HCT116 (cell line): ENCODE measurements around the gene LZTR1. TPM values are rescaled to one million over a fixed set of nuclear protein-coding genes. Genes with fewer than 3 reads are reported as not detected.

Source experiments
- ATAC-seq: fragments of 200-7000 bp; cut with Tn5 transposase; 2 replicates; pipeline ENCODE4 v1.9.1; 2020; ENCODE audit warnings: mild to moderate bottlenecking, moderate library complexity
- BruUV-seq: library from RNA; stranded (reverse); fragments of 400-500 nt; replicated peaks from 2 replicates; lab custom pipeline; 2021; lab: Mats Ljungman, UMichigan
- CTCF ChIA-PET: fragments of 300-600 bp; sonication (Branson Sonifier 250); formaldehyde crosslinking; loops from one replicate; lab custom pipeline; 2021; ENCODE audit warnings: antibody characterized with exemption; lab: Charles Lee
- POLR2A ChIA-PET: fragments of 300-600, 350-600 bp; sonication (Branson Sonifier 250); formaldehyde crosslinking; loops from one replicate; lab custom pipeline; 2021; ENCODE audit warnings: antibody characterized with exemption; lab: Charles Lee
- RAD21 ChIA-PET, 2 experiments: fragments of 300-600 bp; sonication (Branson Sonifier 250); formaldehyde crosslinking; loops; one replicate each; lab custom pipeline; 2023; ENCODE audit warnings: low total read pairs in 2 of 2; ENCODE audit not compliant: uncharacterized antibody in 2 of 2, unreplicated experiment in 2 of 2, low non-redundant PET in 1 of 2; lab: Charles Lee
- DNase-seq: peaks from one replicate; pipeline ENCODE4 v3.0.0-alpha.2; 2010; ENCODE audit warnings: low read depth, low spot score
- H2AFZ ChIP-seq: fragments of 200-600 bp; shearing (Covaris generic), sonication (generic); 2 replicates; pipeline ENCODE4 v1.6.1; 2017; ENCODE audit warnings: low read depth, mixed run types, mixed read lengths, antibody characterized with exemption, low read length; ENCODE audit not compliant: poor library complexity, severe bottlenecking
- H3K27ac ChIP-seq: 2 replicates; pipeline ENCODE4 v1.5.1; 2012; ENCODE audit warnings: low read depth, low read length
- H3K27me3 ChIP-seq: fragments of 200-600 bp; sonication (generic); 2 replicates; pipeline ENCODE4 v1.6.1; 2016; ENCODE audit warnings: mixed run types, low read length, mixed read lengths; ENCODE audit not compliant: insufficient read depth
- H3K36me3 ChIP-seq, 2 experiments: fragments of 200-500 bp in 1 of 2; fragments of 200-600 bp in 1 of 2; sonication (Bioruptor generic) in 1 of 2; sonication (generic) in 1 of 2; 2 replicates each; pipeline versions ENCODE4 v1.5.1 to v1.6.1; 2014 to 2016; ENCODE audit warnings: low read length in 2 of 2, inconsistent platforms in 1 of 2, mixed read lengths in 1 of 2, mixed run types in 1 of 2; ENCODE audit not compliant: insufficient read depth in 2 of 2, control insufficient read depth in 1 of 2
- H3K4me1 ChIP-seq, 2 experiments: fragments of 200-600 bp in 1 of 2; sonication (generic) in 1 of 2; 2 replicates each; pipeline versions ENCODE4 v1.5.1 to v1.6.1; 2012 to 2017; ENCODE audit warnings: low read length in 2 of 2, inconsistent platforms in 1 of 2, mild to moderate bottlenecking in 1 of 2, mixed read lengths in 1 of 2, mixed run types in 1 of 2, moderate library complexity in 1 of 2; ENCODE audit not compliant: insufficient read depth in 2 of 2, control insufficient read depth in 1 of 2
- H3K4me2 ChIP-seq: fragments of 200-600 bp; sonication (generic); 2 replicates; pipeline ENCODE4 v1.6.1; 2017; ENCODE audit warnings: mixed run types, low read length, mixed read lengths
- H3K4me3 ChIP-seq, 2 experiments: fragments of 200-600 bp in 1 of 2; sonication (generic) in 1 of 2; replicated peaks in 1 of 2; 2 replicates each; pipeline ENCODE4 v1.5.1; 2011 to 2016; ENCODE audit warnings: low read length in 2 of 2, control low read depth in 1 of 2, low read depth in 1 of 2, mild to moderate bottlenecking in 1 of 2, mixed read lengths in 1 of 2, mixed run types in 1 of 2
- H3K79me2 ChIP-seq: fragments of 200-600 bp; sonication (generic); 2 replicates; pipeline ENCODE4 v1.6.1; 2017; ENCODE audit warnings: mild to moderate bottlenecking, mixed run types, low read length, moderate library complexity, mixed read lengths; ENCODE audit not compliant: insufficient read depth
- H3K9ac ChIP-seq: fragments of 200-600 bp; sonication (generic); 2 replicates; pipeline ENCODE4 v1.6.1; 2016; ENCODE audit warnings: low read length, mixed read lengths
- H3K9me2 ChIP-seq: fragments of 200-600 bp; sonication (generic), shearing (Covaris generic); 2 replicates; pipeline ENCODE4 v1.6.1; 2017; ENCODE audit warnings: mixed run types, mild to moderate bottlenecking, moderate library complexity; ENCODE audit not compliant: insufficient read depth
- H3K9me3 ChIP-seq, 2 experiments: fragments of 200-500 bp in 1 of 2; fragments of 200-600 bp in 1 of 2; sonication (Bioruptor generic) in 1 of 2; sonication (generic) in 1 of 2; 2 replicates each; pipeline ENCODE4 v1.6.1; 2014 to 2017; ENCODE audit warnings: low read length in 2 of 2, mixed read lengths in 2 of 2, inconsistent platforms in 1 of 2, low read depth in 1 of 2, mild to moderate bottlenecking in 1 of 2, mixed run types in 1 of 2, moderate library complexity in 1 of 2; ENCODE audit not compliant: control insufficient read depth in 1 of 2, insufficient read depth in 1 of 2
- H4K20me1 ChIP-seq: fragments of 200-600 bp; sonication (generic), shearing (Covaris generic); 2 replicates; pipeline ENCODE4 v1.6.1; 2017; ENCODE audit warnings: mixed run types, mild to moderate bottlenecking, moderate library complexity; ENCODE audit not compliant: insufficient read depth
- CEBPB ChIP-seq: IDR thresholded peaks from 2 replicates; pipeline ENCODE4 v1.6.1; 2012; ENCODE audit warnings: low read depth
- EGR1 ChIP-seq: IDR thresholded peaks from 2 replicates; pipeline ENCODE4 v1.6.1; 2012; ENCODE audit warnings: low read depth
- EZH2 ChIP-seq: fragments of 200-600 bp; sonication (generic); IDR thresholded peaks from 2 replicates; pipeline ENCODE4 v1.6.1; 2017; ENCODE audit warnings: antibody characterized with exemption, mixed run types
- EZH2phosphoT487 ChIP-seq: fragments of 200-600 bp; IDR thresholded peaks from 2 replicates; pipeline ENCODE4 v1.6.1; 2018; ENCODE audit warnings: antibody characterized with exemption, borderline replicate concordance
- JUND ChIP-seq: IDR thresholded peaks from 2 replicates; pipeline ENCODE4 v1.6.1; 2012
- MAX ChIP-seq: IDR thresholded peaks from 2 replicates; pipeline ENCODE4 v1.6.1; 2012
- POLR2A ChIP-seq: IDR thresholded peaks from 2 replicates; pipeline ENCODE4 v1.7.0; 2011; ENCODE audit warnings: borderline replicate concordance; ENCODE audit not compliant: insufficient read depth, insufficient read length; ENCODE audit errors: extremely low read depth
- SIN3A ChIP-seq: IDR thresholded peaks from 2 replicates; pipeline ENCODE4 v1.6.1; 2012; ENCODE audit warnings: low read depth
- SP1 ChIP-seq: IDR thresholded peaks from 2 replicates; pipeline ENCODE4 v1.6.1; 2012; ENCODE audit warnings: low read depth
- SRF ChIP-seq: IDR thresholded peaks from 2 replicates; pipeline ENCODE4 v1.6.1; 2012; ENCODE audit warnings: low read depth
- YY1 ChIP-seq: IDR thresholded peaks from 2 replicates; pipeline ENCODE4 v1.6.1; 2011; ENCODE audit warnings: low read length, low read depth, moderate library complexity, mild to moderate bottlenecking; ENCODE audit not compliant: insufficient replicate concordance; ENCODE audit errors: extremely low read depth
- ZNF274 ChIP-seq: fragments of 200-500 bp; sonication (Bioruptor generic); IDR thresholded peaks from 2 replicates; pipeline ENCODE4 v1.6.1; 2014; ENCODE audit warnings: mild to moderate bottlenecking, low read depth, low read length, inconsistent platforms
- intact Hi-C: fragments of 100-400 bp; cut with micrococcal nuclease; formaldehyde crosslinking; loops from 2 replicates; pipeline ENCODE4 v1.10.0; 2022
- total RNA-seq: library from RNA; stranded (reverse); gene quantifications from one replicate; pipeline ENCODE4 v1.2.1, GENCODE V29; 2021; ENCODE audit not compliant: unreplicated experiment

Gene LZTR1
- total RNA-seq, 1 experiment from 2014 or later: 56.5 TPM

GRCh38 chr22:20951932-20952380 lies 30.1 kb upstream of the LZTR1 start (continued):
- TF ChIP-seq EZH2: no peak

GRCh38 chr22:20952544-20953341 lies 29.4 kb upstream of the LZTR1 start:
- peaks cover 25 to 43% of the 10 kb centered on the region in 2 experiments; a peak in 3 of 4 replicates for H3K36me3 ChIP-seq
- DNase-seq: no peak
- RAD21 ChIA-PET: no interaction called here
- POLR2A ChIA-PET: no interaction called here
- TF ChIP-seq EGR1 (no peak), SRF (no peak), SP1 (no peak), POLR2A (no peak), JUND (no peak), ZNF274 (no peak), CEBPB (no peak), EZH2phosphoT487 (no peak), YY1 (no peak), MAX (no peak), SIN3A (no peak)
- H3K4me2 ChIP-seq: no peak overlapping the region
- H3K27me3 ChIP-seq: no peaks in the 10 kb centered on the region
- H3K27ac ChIP-seq: no peak overlapping the region
- CTCF ChIA-PET: no interaction called here
- H3K9me2 ChIP-seq: no peaks in the 10 kb centered on the region
- H3K4me3 ChIP-seq: no peak overlapping the region
- ATAC-seq: no peak
- peaks cover 7 to 30% of the 10 kb centered on the region in 2 experiments for H3K4me1 ChIP-seq
- peaks cover 9% of the 10 kb centered on the region; the same call in 1 of the 2 replicates for H4K20me1 ChIP-seq
- BruUV-seq: no TSS peak
- intact Hi-C loops: no loop called here
- H2AFZ ChIP-seq: no peak overlapping the region
- no peak overlapping the region for H3K9ac ChIP-seq
- no peaks in the 10 kb centered on the region for H3K9me3 ChIP-seq
- H3K79me2 ChIP-seq: peaks cover 72% of the 10 kb centered on the region
